GM19328 (cell line): ENCODE results near the gene TRIAP1.
"Not testable (repeated sequence)": the region's sequence is repeated elsewhere in the genome, so short reads cannot be mapped to it uniquely, and the experiment has no call there.

Source experiments
- ATAC-seq: cut with Tn5 transposase; IDR thresholded peaks from one replicate; pipeline ENCODE4 v1.9.1; 2021; ENCODE audit warnings: mild to moderate bottlenecking, moderate library complexity; ENCODE audit not compliant: unreplicated experiment

The TRIAP1 gene

GRCh38 chr12:120468821-120469449, 22.8 kb upstream of the TRIAP1 start:
- no peak for ATAC-seq

GRCh38 chr12:120468325-120468820, 22.2 kb upstream of the TRIAP1 start:
- no peak for ATAC-seq

GRCh38 chr12:120467439-120467838, 21.3 kb upstream of the TRIAP1 start:
- ATAC-seq, result no peak

GRCh38 chr12:120466560-120467315, 20.6 kb upstream of the TRIAP1 start:
- no peak for ATAC-seq

DNA sequence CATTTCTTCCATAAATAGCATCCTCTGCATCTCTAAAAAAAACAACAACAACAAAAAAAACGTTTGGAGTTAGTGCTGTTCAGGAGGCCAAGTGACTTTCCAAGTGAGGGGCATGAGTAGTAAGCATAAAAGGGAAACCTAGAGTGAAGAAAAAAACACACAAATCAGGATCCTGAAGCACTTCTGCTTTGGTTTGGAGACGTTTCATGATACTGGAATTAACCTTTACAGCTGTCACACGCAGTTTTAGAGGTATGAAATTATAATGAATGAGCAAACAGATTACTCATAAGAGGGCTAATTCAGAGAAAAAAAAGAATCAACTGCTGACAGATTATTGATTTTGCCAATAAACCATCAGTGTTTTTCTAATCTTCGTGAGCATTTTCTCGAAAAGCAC, 19.6 kb upstream of the TRIAP1 start:
- ATAC-seq, result no peak

GRCh38 chr12:120463712-120464111, 17.5 kb upstream of the TRIAP1 start:
- ATAC-seq, result no peak

DNA sequence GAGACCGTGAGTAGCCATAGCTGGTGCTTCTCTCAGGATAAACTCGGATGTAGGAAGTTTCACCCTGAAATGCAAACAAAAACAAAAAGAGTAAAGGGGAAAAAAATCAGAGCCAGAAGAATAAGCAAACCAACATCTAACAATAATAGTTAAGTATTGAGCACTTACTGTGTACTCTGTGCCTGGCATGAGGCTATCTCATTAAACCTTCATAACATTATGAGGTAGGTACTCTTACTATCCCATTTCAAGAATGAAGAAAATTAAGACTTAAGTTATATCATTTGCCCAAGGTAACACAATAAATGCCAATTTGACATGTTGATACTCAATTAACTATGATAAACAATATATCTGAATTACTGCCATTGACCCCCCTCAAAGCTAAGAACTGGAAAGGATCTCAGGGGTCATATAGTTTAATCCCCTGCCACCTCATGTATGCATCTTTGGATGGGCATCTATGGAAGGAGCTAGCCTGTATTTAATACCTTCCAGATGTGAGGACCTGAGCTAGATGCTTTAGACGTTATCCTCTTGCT, 16.0 kb upstream of the TRIAP1 start:
- ATAC-seq, result no peak

DNA sequence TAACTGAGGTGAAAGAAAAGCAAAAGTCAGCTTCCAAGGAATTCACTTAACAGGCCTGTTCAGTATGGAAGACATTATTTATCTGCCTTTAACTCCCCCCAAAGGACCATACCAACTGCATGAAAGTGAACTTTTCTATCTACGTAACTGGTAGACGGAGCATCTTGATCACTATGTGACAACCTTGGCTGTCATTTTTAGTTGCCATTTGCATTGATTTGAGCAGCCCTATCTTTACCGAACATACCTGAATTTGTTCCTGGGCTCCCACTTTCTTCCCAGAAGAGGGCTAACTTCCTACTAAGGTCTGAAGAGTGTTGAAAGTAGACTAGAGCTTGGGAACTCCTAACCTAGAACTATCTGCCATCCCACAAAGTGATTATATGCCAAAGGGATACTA, 14.0 kb upstream of the TRIAP1 start:
- ATAC-seq, result no peak

- ATAC-seq, result no peak
Measured at GRCh38 chr12:120457133-120457532, 10.9 kb upstream of the TRIAP1 start.

GRCh38 chr12:120455302-120455701, 9.1 kb upstream of the TRIAP1 start:
- ATAC-seq, result no peak

DNA sequence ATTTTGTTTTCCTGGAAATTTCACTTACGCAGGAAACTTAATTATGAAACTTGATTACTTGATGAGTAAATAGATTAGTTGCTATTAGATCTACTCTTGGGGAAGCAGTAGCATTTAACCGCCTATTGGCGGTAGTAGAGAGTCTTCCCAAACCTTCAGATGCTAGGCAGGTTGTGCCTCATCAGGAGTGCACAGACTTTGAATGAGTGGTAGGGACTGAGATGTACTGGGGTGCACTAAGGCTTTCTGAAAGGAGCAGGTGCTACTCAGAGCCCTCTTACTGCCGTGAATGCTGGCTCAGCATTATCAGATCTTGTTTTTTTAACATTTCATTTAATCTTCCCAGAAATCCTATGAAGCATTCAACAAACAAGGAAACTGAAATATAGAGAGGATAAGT, 7.8 kb upstream of the TRIAP1 start:
- peak; percentile 51 for ATAC-seq

- no peak for ATAC-seq
Measured at GRCh38 chr12:120453060-120453750, 7.0 kb upstream of the TRIAP1 start.

- ATAC-seq, result not testable (repeated sequence)
Measured at GRCh38 chr12:120452524-120452923, 6.3 kb upstream of the TRIAP1 start.

- no peak for ATAC-seq
Measured at GRCh38 chr12:120447992-120448391, 1.8 kb upstream of the TRIAP1 start.

- not testable (repeated sequence) for ATAC-seq
Measured at GRCh38 chr12:120446844-120447178, 627 bp upstream of the TRIAP1 start.

GRCh38 chr12:120444676-120445075, 1.5 kb downstream of the TRIAP1 start:
- no peak for ATAC-seq

- ATAC-seq, result no peak
Measured at GRCh38 chr12:120439646-120440247, 6.4 kb downstream of the TRIAP1 start.

DNA sequence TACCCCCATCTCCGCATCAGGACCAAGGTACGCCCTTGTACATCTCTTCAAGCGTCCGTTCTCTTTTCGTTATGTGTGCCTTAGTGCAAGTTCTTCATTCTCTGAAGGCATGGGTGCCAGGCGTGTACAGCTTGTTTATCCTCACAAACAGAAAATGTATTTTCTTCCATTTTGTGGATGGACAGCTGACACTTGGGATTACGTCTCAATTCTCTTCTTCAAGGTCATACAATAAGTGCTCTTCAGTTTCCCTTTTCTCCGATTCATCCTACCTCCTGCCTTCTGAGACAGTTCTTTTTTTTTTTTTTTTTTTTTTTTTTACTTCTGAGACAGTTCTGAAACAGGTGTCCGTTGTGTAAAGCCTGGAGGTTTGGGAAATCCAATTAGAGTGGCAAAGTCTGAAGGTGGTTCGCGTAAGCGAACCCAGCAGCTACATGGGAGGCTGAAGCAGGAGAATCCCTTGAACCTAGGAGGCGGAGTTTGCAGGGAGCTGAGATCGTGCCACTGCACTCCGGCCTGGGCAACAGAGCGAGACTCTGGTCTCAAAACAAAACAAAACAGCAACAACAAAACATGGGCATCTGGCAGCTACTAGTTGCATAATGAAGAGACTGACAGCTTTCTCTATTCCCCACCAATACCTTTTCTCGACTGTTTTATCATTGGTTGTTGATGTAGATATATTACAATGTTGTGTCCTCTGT, 7.5 kb downstream of the TRIAP1 start:
- peak; percentile 4 for ATAC-seq

DNA sequence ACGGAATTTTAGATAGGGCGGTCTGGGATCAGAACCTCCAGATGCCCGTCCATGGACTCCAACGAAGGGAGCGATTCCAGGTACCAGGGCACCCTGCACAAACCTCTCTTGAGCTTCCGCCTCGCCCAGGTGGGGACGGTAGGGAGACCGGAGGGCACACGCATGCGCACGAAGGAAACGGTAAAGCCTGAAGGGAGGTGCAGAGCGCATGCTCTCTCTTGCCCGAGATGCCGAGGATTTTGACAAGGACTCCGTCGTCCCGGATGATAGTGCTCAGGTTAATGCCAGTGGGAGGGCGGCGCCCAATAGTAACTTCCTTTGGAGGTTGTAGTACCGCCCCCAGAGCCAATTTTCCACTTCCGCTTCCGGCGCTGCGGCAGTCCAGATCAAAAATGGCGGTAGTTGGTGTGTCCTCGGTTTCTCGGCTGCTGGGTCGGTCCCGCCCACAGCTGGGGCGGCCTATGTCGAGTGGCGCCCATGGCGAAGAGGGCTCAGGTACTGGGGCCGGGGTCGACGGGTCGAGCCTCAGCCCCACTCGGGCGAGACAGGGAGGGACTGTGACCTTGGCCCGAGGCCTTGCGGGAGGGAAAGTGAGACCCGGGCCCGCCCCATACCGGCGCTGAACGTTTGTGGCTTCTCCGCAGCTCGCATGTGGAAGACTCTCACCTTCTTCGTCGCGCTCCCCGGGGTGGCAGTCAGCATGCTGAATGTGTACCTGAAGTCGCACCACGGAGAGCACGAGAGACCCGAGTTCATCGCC, 8.3 kb downstream of the TRIAP1 start, which contains the start of gene COX6A1:
TSS of gene COX6A1 (plus strand) at position 379 of the 760 bp plus-strand sequence. CDS start at position 393, 14 bp downstream.
- ATAC-seq, result peak; percentile 90
